ENCODE results near the gene RIN3.

DNA sequence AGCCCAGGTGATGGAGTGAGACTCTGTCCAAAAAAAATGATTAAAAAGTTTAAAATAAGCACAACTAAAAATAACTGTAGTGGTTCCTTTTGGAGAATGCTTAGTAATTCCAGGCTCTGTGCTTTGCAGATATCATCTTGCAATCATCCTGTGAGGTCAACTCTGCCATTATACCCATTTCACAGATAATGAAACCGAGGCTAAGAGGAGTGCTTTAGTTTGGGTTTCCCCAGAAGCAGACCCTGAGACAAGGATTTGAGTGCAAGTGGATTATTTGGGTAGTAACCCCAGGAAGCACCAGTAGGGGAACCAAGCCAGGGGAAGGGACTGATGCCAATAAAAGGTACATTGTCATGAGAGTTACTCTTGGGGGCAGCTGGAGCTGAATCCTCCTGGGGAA lies 44.7 kb downstream of the RIN3 start:
- TF ChIP-seq, protein P1, sequence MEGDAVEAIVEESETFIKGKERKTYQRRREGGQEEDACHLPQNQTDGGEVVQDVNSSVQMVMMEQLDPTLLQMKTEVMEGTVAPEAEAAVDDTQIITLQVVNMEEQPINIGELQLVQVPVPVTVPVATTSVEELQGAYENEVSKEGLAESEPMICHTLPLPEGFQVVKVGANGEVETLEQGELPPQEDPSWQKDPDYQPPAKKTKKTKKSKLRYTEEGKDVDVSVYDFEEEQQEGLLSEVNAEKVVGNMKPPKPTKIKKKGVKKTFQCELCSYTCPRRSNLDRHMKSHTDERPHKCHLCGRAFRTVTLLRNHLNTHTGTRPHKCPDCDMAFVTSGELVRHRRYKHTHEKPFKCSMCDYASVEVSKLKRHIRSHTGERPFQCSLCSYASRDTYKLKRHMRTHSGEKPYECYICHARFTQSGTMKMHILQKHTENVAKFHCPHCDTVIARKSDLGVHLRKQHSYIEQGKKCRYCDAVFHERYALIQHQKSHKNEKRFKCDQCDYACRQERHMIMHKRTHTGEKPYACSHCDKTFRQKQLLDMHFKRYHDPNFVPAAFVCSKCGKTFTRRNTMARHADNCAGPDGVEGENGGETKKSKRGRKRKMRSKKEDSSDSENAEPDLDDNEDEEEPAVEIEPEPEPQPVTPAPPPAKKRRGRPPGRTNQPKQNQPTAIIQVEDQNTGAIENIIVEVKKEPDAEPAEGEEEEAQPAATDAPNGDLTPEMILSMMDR (IDR thresholded peaks at IDR 0.05) = no peak
- TF ChIP-seq, protein P2, sequence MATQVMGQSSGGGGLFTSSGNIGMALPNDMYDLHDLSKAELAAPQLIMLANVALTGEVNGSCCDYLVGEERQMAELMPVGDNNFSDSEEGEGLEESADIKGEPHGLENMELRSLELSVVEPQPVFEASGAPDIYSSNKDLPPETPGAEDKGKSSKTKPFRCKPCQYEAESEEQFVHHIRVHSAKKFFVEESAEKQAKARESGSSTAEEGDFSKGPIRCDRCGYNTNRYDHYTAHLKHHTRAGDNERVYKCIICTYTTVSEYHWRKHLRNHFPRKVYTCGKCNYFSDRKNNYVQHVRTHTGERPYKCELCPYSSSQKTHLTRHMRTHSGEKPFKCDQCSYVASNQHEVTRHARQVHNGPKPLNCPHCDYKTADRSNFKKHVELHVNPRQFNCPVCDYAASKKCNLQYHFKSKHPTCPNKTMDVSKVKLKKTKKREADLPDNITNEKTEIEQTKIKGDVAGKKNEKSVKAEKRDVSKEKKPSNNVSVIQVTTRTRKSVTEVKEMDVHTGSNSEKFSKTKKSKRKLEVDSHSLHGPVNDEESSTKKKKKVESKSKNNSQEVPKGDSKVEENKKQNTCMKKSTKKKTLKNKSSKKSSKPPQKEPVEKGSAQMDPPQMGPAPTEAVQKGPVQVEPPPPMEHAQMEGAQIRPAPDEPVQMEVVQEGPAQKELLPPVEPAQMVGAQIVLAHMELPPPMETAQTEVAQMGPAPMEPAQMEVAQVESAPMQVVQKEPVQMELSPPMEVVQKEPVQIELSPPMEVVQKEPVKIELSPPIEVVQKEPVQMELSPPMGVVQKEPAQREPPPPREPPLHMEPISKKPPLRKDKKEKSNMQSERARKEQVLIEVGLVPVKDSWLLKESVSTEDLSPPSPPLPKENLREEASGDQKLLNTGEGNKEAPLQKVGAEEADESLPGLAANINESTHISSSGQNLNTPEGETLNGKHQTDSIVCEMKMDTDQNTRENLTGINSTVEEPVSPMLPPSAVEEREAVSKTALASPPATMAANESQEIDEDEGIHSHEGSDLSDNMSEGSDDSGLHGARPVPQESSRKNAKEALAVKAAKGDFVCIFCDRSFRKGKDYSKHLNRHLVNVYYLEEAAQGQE (IDR thresholded peaks at IDR 0.05; ENCODE audit: insufficient read depth in 1 of 2, low read depth in 2 of 2, low read length in 1 of 2) = no peak
- no peak for TF ChIP-seq SIN3A (IDR thresholded peaks at IDR 0.05; ENCODE audit: borderline replicate concordance, insufficient read depth, low read depth, low read length)

Data from Panc1 (cell line).